SK-N-SH (cell line): ENCODE data around the gene FSHR. TPM values are rescaled to one million over a fixed set of nuclear protein-coding genes. Genes with fewer than 3 reads are reported as not detected.

Experiments used
- CTCF ChIA-PET: fragments of 300-600, 350-600 bp; formaldehyde crosslinking; extraction: SDS; loops from one replicate; lab custom pipeline; 2021; lab: Yijun Ruan, JAX
- POLR2A ChIA-PET: fragments of 350-600 bp; sonication (Branson Sonifier 250); formaldehyde crosslinking; extraction: SDS; loops from one replicate; lab custom pipeline; 2020; ENCODE audit warnings: antibody characterized with exemption, inconsistent platforms; lab: Yijun Ruan, JAX
- DNase-seq: peaks from one replicate; pipeline ENCODE4 v3.0.0; 2012
- H2AFZ ChIP-seq: fragments of 200-600 bp; sonication (generic); 2 replicates; pipeline ENCODE4 v1.8.1; 2016; ENCODE audit warnings: antibody characterized with exemption, mild to moderate bottlenecking, low read depth
- H3F3A ChIP-seq: fragments of 200-600 bp; sonication (generic); replicated peaks from 2 replicates; pipeline ENCODE3; 2016; ENCODE audit warnings: antibody characterized with exemption, mild to moderate bottlenecking; ENCODE audit not compliant: insufficient read depth
- H3K27ac ChIP-seq, 2 experiments: fragments of 200-500 bp in 1 of 2; fragments of 200-600 bp in 1 of 2; sonication (Bioruptor generic) in 1 of 2; sonication (generic), shearing (Covaris generic) in 1 of 2; 2 replicates each; pipeline versions ENCODE4 v1.5.1 to v1.6.1; 2014 to 2016; ENCODE audit warnings: low read depth in 2 of 2, inconsistent platforms in 1 of 2, low read length in 1 of 2, mild to moderate bottlenecking in 1 of 2, mixed read lengths in 1 of 2
- H3K27me3 ChIP-seq: fragments of 200-600 bp; sonication (generic), shearing (Covaris generic); 2 replicates; pipeline ENCODE4 v1.6.1; 2016; ENCODE audit warnings: mixed run types; ENCODE audit not compliant: insufficient read depth
- H3K36me3 ChIP-seq, 2 experiments: fragments of 200-500 bp in 1 of 2; fragments of 200-600 bp in 1 of 2; sonication (Bioruptor generic) in 1 of 2; sonication (generic) in 1 of 2; replicated peaks in 1 of 2; 2 replicates each; pipeline versions ENCODE3 to v1.5.1; 2014 to 2016; ENCODE audit warnings: low read length in 1 of 2, mild to moderate bottlenecking in 1 of 2; ENCODE audit not compliant: insufficient read depth in 2 of 2, control insufficient read depth in 1 of 2
- H3K4me1 ChIP-seq, 2 experiments: fragments of 200-500 bp in 1 of 2; fragments of 200-600 bp in 1 of 2; sonication (Bioruptor generic) in 1 of 2; sonication (generic), shearing (Covaris generic) in 1 of 2; 2 replicates each; pipeline versions ENCODE4 v1.5.1 to v1.6.1; 2014 to 2016; ENCODE audit warnings: low read depth in 1 of 2, low read length in 1 of 2, mixed run types in 1 of 2; ENCODE audit not compliant: insufficient read depth in 2 of 2, control insufficient read depth in 1 of 2
- H3K4me2 ChIP-seq: fragments of 200-600 bp; sonication (generic), shearing (Covaris generic); 2 replicates; pipeline ENCODE4 v1.6.1; 2017; ENCODE audit warnings: mixed run types
- H3K4me3 ChIP-seq, 2 experiments: fragments of 200-500 bp in 1 of 2; fragments of 200-600 bp in 1 of 2; sonication (Bioruptor generic) in 1 of 2; sonication (generic), shearing (Covaris generic) in 1 of 2; 2 replicates each; pipeline versions ENCODE4 v1.5.1 to v1.8.1; 2014 to 2016; ENCODE audit warnings: low read depth in 2 of 2, inconsistent platforms in 1 of 2, low read length in 1 of 2, mild to moderate bottlenecking in 1 of 2, mixed read lengths in 1 of 2, moderate library complexity in 1 of 2
- H3K79me2 ChIP-seq: fragments of 200-600 bp; sonication (generic); 2 replicates; pipeline ENCODE4 v1.8.1; 2017; ENCODE audit warnings: mild to moderate bottlenecking; ENCODE audit not compliant: insufficient read depth
- H3K9ac ChIP-seq: fragments of 200-600 bp; sonication (generic); 2 replicates; pipeline ENCODE4 v1.6.1; 2017; ENCODE audit warnings: mixed run types
- H3K9me2 ChIP-seq: fragments of 200-600 bp; sonication (generic); 2 replicates; pipeline ENCODE4 v1.6.1; 2017; ENCODE audit warnings: mixed run types
- H3K9me3 ChIP-seq: fragments of 200-600 bp; sonication (generic); 2 replicates; pipeline ENCODE4 v1.6.1; 2017; ENCODE audit warnings: mixed run types, mild to moderate bottlenecking, moderate library complexity
- H4K20me1 ChIP-seq: fragments of 200-600 bp; sonication (generic); 2 replicates; pipeline ENCODE4 v1.6.1; 2017; ENCODE audit warnings: mild to moderate bottlenecking, mixed run types; ENCODE audit not compliant: insufficient read depth
- CTCF ChIP-seq: fragments of 200-600 bp; sonication (generic); IDR thresholded peaks from 2 replicates; pipeline ENCODE4 v1.6.1; 2017; ENCODE audit warnings: antibody characterized with exemption, mild to moderate bottlenecking, moderate library complexity
- EP300 ChIP-seq, 2 experiments: IDR thresholded peaks; 2 replicates each; pipeline versions ENCODE4 v1.4.0 to v1.6.1; 2012; ENCODE audit warnings: borderline replicate concordance in 1 of 2, low read depth in 1 of 2, low read length in 1 of 2
- EZH2phosphoT487 ChIP-seq: fragments of 200-600 bp; sonication (generic); IDR thresholded peaks from 2 replicates; pipeline ENCODE4 v1.6.1; 2017; ENCODE audit warnings: low read depth, mixed run types, mild to moderate bottlenecking, antibody characterized with exemption, moderate library complexity, borderline replicate concordance
- FOXJ3 ChIP-seq: sonication (generic); formaldehyde crosslinking; IDR thresholded peaks from 2 replicates; pipeline ENCODE4 v1.5.1; 2020; ENCODE audit warnings: mild to moderate bottlenecking, missing genetic modification reagents
- JUND ChIP-seq: IDR thresholded peaks from 2 replicates; pipeline ENCODE4 v1.4.0; 2012
- MAX ChIP-seq: IDR thresholded peaks from 2 replicates; pipeline ENCODE4 v1.4.0; 2012; ENCODE audit warnings: low read depth
- MEF2A ChIP-seq: IDR thresholded peaks from 2 replicates; pipeline ENCODE4 v1.4.0; 2012; ENCODE audit warnings: low read depth, borderline replicate concordance
- NFIC ChIP-seq: IDR thresholded peaks from 2 replicates; pipeline ENCODE4 v1.4.0; 2012; ENCODE audit warnings: borderline replicate concordance
- POLR2AphosphoS5 ChIP-seq: IDR thresholded peaks from 2 replicates; pipeline ENCODE4 v1.6.1; 2012; ENCODE audit warnings: low read depth, low read length
- RAD21 ChIP-seq: IDR thresholded peaks from 2 replicates; pipeline ENCODE4 v1.6.1; 2012; ENCODE audit warnings: mild to moderate bottlenecking, low read length
- REST ChIP-seq: IDR thresholded peaks from 2 replicates; pipeline ENCODE4 v1.6.1; 2012; ENCODE audit warnings: mild to moderate bottlenecking, low read depth, low read length, moderate library complexity
- RFX5 ChIP-seq: IDR thresholded peaks from 2 replicates; pipeline ENCODE4 v1.6.1; 2012; ENCODE audit warnings: mild to moderate bottlenecking, improper control_type of control experiment, low read length
- RXRA ChIP-seq: IDR thresholded peaks from 2 replicates; pipeline ENCODE4 v1.4.0; 2012; ENCODE audit warnings: low read depth, mild to moderate bottlenecking, borderline replicate concordance
- SIN3A ChIP-seq: IDR thresholded peaks from 2 replicates; pipeline ENCODE4 v1.6.1; 2012; ENCODE audit warnings: low read depth, mild to moderate bottlenecking, low read length, moderate library complexity, borderline replicate concordance
- SMC3 ChIP-seq: IDR thresholded peaks from 2 replicates; pipeline ENCODE4 v1.6.1; 2012; ENCODE audit warnings: low read depth, low read length, improper control_type of control experiment
- TAF1 ChIP-seq: IDR thresholded peaks from 2 replicates; pipeline ENCODE4 v1.6.1; 2012; ENCODE audit warnings: low read depth, mild to moderate bottlenecking, low read length, moderate library complexity, borderline replicate concordance
- USF1 ChIP-seq: IDR thresholded peaks from 2 replicates; pipeline ENCODE4 v1.4.0; 2012; ENCODE audit warnings: low read depth, borderline replicate concordance
- USF2 ChIP-seq: fragments of 150-350 bp; IDR thresholded peaks from 2 replicates; pipeline ENCODE4 v1.6.1; 2017; ENCODE audit warnings: antibody characterized with exemption, low read length, low read depth, borderline replicate concordance
- YY1 ChIP-seq: IDR thresholded peaks from 2 replicates; pipeline ENCODE4 v1.4.0; 2012; ENCODE audit warnings: low read depth, mild to moderate bottlenecking
- WGBS: methylation state at CpG from one replicate; pipeline ENCODE4 v1.1.6; 2017; ENCODE audit warnings: low lambda C conversion rate; 5-methylcytosine and 5-hydroxymethylcytosine counted together
- polyA plus RNA-seq, 3 experiments: library from polyadenylated mRNA; depleted of rRNA; stranded (reverse); fragments of >200 nt; gene quantifications; 2 replicates each; pipeline ENCODE4 v1.2.3, GENCODE V29; 2012

FSHR gene
- polyA plus RNA-seq (2012; rRNA removed): not detected in 2 replicates
- polyA plus RNA-seq (2012; cell fraction: cytosol; rRNA removed): not detected in 2 replicates
- polyA plus RNA-seq (2012; cell fraction: nucleus; rRNA removed): not detected in 2 replicates

GRCh38 chr2:49154140-49154539 lies at the start of gene FSHR:
Gene FSHR, minus strand, starts transcription at chr2:49154515. Its CDS starts 98 bp downstream, at chr2:49154417.
- no peaks in the 10 kb centered on the region for H4K20me1 ChIP-seq
- DNase-seq: no peak
- POLR2A ChIA-PET: no interaction called here
- H3K27ac ChIP-seq: no peak within 1 kb of the TSS
- TF ChIP-seq SIN3A (no peak), FOXJ3 (no peak), RXRA (no peak), REST (no peak), RFX5 (no peak), TAF1 (no peak), CTCF (no peak)
- H3K4me3 ChIP-seq: no peak within 1 kb of the TSS
- H3K9ac ChIP-seq: no peak within 1 kb of the TSS
- no peaks in the 10 kb centered on the region for H3K27me3 ChIP-seq
- CTCF ChIA-PET: no interaction called here
- H3K9me2 ChIP-seq: no peaks in the 10 kb centered on the region
- 29% methylated on average over 3 of the region's 4 CpGs for WGBS
- no peak within 1 kb of the TSS for H2AFZ ChIP-seq
- no peaks in the 10 kb centered on the region for H3K36me3 ChIP-seq
- no peak within 1 kb of the TSS for H3K4me2 ChIP-seq
- no peaks in the 10 kb centered on the region for H3F3A ChIP-seq
- H3K9me3 ChIP-seq: no peaks in the 10 kb centered on the region; the same call in 1 of the 2 replicates
- H3K4me1 ChIP-seq: no peaks in the 10 kb centered on the region
- H3K79me2 ChIP-seq: no peaks in the 10 kb centered on the region

GRCh38 chr2:49199266-49199665 lies 45.0 kb upstream of the FSHR start:
- no peak for TF ChIP-seq RAD21
- no peak for TF ChIP-seq MEF2A
- TF ChIP-seq USF2: no peak
- TF ChIP-seq EZH2phosphoT487: no peak
- TF ChIP-seq EP300 (IDR thresholded peaks at IDR 0.05; ENCODE audit: borderline replicate concordance in 1 of 2, low read depth in 1 of 2, low read length in 1 of 2): no peak
- no peak for TF ChIP-seq SIN3A
- no peak for TF ChIP-seq NFIC
- TF ChIP-seq SMC3: no peak
- TF ChIP-seq CTCF: no peak
- no peak for TF ChIP-seq JUND
- TF ChIP-seq POLR2AphosphoS5: no peak
- no peak for TF ChIP-seq MAX
- TF ChIP-seq USF1: no peak
- no peak for TF ChIP-seq YY1
- no peaks in the 10 kb centered on the region for H3K4me1 ChIP-seq
- ChIA-PET CTCF (interaction anchor here (0.5 kb wide), 1 partner anchor 608 kb away, joined by 4 read pairs; no protein-coding TSS in a partner anchor), POLR2A (no interaction called here)
- no peak overlapping the region for H3K4me3 ChIP-seq
- no peak overlapping the region for H3K27ac ChIP-seq
- no peak overlapping the region for H3K4me2 ChIP-seq
- WGBS: 33% methylated on average over 2 of the region's 2 CpGs
- H3K9me3 ChIP-seq: no peaks in the 10 kb centered on the region
- H3K79me2 ChIP-seq: no peaks in the 10 kb centered on the region
- H3K27me3 ChIP-seq: no peaks in the 10 kb centered on the region
- no peak overlapping the region for H2AFZ ChIP-seq
- no peak overlapping the region for H3K9ac ChIP-seq
- H3K36me3 ChIP-seq: no peaks in the 10 kb centered on the region
- DNase-seq: no peak
- H3K9me2 ChIP-seq: no peaks in the 10 kb centered on the region
- no peaks in the 10 kb centered on the region for H4K20me1 ChIP-seq
- H3F3A ChIP-seq: no peaks in the 10 kb centered on the region
